Skeletal muscle tissue (tissue), 4 donors: ENCODE measurements around the gene SERPINE1. TPM values are rescaled to one million over a fixed set of nuclear protein-coding genes. Genes with fewer than 3 reads are reported as not detected.

ENCODE experiments used
- H3K27ac ChIP-seq: one replicate; pipeline ENCODE4 v1.7.0; 2013; ENCODE audit warnings: mild to moderate bottlenecking, low read depth, low read length, inconsistent platforms
- H3K27me3 ChIP-seq, 3 donors: one replicate each; pipeline ENCODE4 v1.7.0; 2013; ENCODE audit warnings: low read length in 3 of 3; ENCODE audit not compliant: control insufficient read depth in 3 of 3, insufficient read depth in 3 of 3
- H3K36me3 ChIP-seq, 3 donors: one replicate each; pipeline ENCODE4 v1.7.0; 2013; ENCODE audit warnings: low read length in 3 of 3; ENCODE audit not compliant: control insufficient read depth in 3 of 3, insufficient read depth in 3 of 3
- H3K4me1 ChIP-seq, 3 donors: one replicate each; pipeline ENCODE4 v1.7.0; 2013; ENCODE audit warnings: low read length in 3 of 3, mild to moderate bottlenecking in 3 of 3; ENCODE audit not compliant: control insufficient read depth in 3 of 3, insufficient read depth in 3 of 3
- H3K4me3 ChIP-seq, 3 donors: one replicate each; pipeline ENCODE4 v1.7.0; 2013; ENCODE audit warnings: low read length in 3 of 3
- H3K9ac ChIP-seq, 3 donors: one replicate each; pipeline ENCODE4 v1.7.0; 2013; ENCODE audit warnings: low read length in 3 of 3, mild to moderate bottlenecking in 3 of 3, moderate library complexity in 2 of 3, low read depth in 1 of 3
- H3K9me3 ChIP-seq, 3 donors: one replicate each; pipeline ENCODE4 v1.7.0; 2013; ENCODE audit warnings: low read length in 3 of 3; ENCODE audit not compliant: control insufficient read depth in 3 of 3
- total RNA-seq: library from RNA; depleted of rRNA; stranded (reverse); fragments of >200 nt; gene quantifications from one replicate; pipeline ENCODE4 v1.2.3, GENCODE V29; 2014
- donor health status: Osteomylitis.

The SERPINE1 gene
- total RNA-seq, 1 donor from 2014 or later: 2.1 TPM

DNA sequence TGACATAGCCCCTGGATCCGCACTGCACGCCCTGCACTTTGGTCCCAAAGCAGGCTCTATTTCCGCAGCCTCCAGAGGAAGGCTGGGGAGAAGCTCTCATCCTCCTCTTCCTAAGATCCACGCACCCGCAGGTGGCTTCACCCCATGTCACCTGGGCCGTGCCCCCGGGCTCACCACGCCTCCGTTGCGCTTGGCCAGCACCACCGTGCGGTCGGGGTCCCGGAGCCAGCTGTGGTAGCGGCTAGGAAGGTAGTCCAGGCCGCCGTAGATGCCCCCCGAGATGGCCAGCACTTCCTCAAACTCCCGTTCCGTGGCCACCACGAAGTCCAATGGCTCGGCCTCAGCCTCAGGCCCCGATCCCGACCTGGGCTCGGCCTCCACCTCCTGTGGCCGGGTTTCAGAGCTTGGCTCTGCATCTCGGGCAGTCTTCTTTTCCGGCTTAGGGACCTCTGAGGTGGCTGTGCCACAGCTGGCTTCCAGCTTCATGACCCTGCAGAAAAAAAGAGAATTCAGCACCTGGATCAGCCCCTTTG is 47.5 kb downstream of the SERPINE1 start:
- Histone ChIP-seq H3K27me3 (peaks cover 88 to 93% (median 90%) of the 10 kb centered on the region in 3 donors), H3K4me3 (no peak overlapping the region), H3K36me3 (no peaks in the 10 kb centered on the region), H3K9me3 (no peaks in the 10 kb centered on the region), H3K9ac (no peak overlapping the region), H3K27ac (no peak overlapping the region), H3K4me1 (peaks cover 19 to 28% (median 27%) of the 10 kb centered on the region in 3 donors)

DNA sequence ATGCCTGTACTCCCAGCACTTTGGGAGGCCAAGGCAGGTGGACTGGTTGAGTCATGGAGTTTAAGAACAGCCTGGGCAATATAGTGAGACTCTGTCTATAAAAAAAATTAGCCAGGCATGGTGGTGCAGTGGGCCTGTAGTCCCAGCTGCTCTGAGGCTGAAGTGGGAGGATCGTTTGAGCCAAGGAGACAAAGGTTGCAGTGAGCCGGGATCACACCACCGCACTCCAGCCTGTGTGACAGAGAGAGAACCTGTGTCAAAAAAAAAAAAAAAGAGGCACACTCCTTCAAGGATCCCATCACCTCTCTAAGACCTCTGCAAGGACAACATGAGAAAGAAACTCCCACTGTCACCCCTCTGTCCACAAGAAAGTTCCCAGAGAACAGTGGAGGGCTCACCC is 48.8 kb downstream of the SERPINE1 start:
- no peak overlapping the region for H3K27ac ChIP-seq

DNA sequence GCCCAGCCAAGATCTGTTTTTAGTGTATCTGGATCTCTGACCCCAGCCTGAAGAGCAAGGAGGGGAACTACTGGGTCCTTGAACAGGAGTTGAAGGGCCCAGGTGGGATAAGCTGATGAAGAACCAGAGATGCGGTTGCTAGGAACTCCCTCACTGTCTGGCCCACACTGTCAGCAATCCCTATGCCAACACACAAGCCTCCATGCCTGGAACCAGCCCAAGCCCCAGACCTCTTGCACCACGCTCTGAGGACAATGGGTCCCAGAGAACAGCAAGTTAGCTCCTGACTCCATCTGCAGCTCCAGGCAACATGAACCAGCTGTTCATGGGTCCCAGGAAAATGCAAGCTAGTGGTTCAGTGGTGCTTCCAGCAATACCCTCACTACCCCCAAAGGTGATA is 50.7 kb downstream of the SERPINE1 start:
- Histone ChIP-seq H3K9me3 (no peaks in the 10 kb centered on the region), H3K27me3 (peaks cover 67 to 75% (median 73%) of the 10 kb centered on the region in 3 donors), H3K4me3 (no peak overlapping the region), H3K9ac (no peak overlapping the region), H3K4me1 (peaks cover 10 to 13% (median 11%) of the 10 kb centered on the region in 3 donors), H3K27ac (no peak overlapping the region), H3K36me3 (no peaks in the 10 kb centered on the region)

More for the DNA sequence above, 48.8 kb downstream of the SERPINE1 start:
- no peaks in the 10 kb centered on the region for H3K36me3 ChIP-seq
- no peak overlapping the region for H3K4me3 ChIP-seq
- H3K4me1 ChIP-seq: peaks cover 14 to 22% (median 19%) of the 10 kb centered on the region in 3 donors
- H3K9ac ChIP-seq: no peak overlapping the region
- peaks cover 83 to 91% (median 89%) of the 10 kb centered on the region in 3 donors for H3K27me3 ChIP-seq
- no peaks in the 10 kb centered on the region for H3K9me3 ChIP-seq

DNA sequence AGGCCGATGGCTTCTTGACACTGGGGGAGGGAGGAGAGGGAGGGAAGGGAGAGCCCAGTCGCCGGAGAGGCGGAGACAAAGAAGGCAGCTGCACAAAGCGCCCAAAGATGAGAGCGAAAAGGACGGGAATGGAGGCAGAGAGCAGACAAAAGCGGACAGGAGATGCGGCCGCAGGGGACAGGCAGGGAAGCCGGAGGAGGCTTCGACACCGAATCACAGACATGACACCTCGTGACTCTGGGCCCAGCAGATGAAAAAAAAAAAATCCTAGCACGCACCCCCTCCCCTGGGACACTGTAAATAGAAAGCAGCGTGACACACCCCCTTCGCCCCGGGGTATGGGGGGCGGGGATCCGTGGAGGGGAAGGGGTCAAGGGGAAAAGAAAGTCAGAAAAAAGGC is 52.2 kb downstream of the SERPINE1 start:
- Histone ChIP-seq H3K27ac (no peak overlapping the region), H3K36me3 (no peaks in the 10 kb centered on the region), H3K9ac (no peak overlapping the region), H3K4me3 (no peak overlapping the region), H3K9me3 (no peaks in the 10 kb centered on the region), H3K4me1 (peaks cover 0 to 3% (median 2%) of the 10 kb centered on the region in 3 donors), H3K27me3 (peaks cover 54 to 60% (median 58%) of the 10 kb centered on the region in 3 donors)

DNA sequence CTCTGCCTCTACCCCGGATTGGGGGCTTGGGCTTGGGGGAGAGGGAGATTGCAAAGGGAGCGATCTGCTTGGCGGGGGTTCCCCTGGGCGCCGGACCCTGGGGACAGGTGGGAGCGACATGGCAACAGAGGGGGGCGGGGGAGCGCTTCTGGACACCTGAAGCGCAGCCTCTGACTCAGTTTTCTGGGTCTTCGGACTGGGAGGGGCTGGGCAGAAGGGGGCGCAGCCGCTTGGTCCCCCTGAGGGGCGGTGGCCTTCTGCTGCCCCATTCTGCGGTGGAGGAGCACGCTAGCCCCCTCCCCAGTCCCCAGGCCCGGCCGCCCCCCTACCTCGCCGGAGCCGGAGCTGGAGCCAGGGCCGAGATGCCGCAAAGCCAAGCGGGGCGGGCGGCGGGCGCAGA is 52.8 kb downstream of the SERPINE1 start:
- Histone ChIP-seq H3K4me1 (peaks cover 0 to 3% (median 0%) of the 10 kb centered on the region in 3 donors), H3K27ac (no peak overlapping the region), H3K36me3 (no peaks in the 10 kb centered on the region), H3K9ac (no peak overlapping the region), H3K4me3 (no peak overlapping the region), H3K27me3 (peaks cover 48 to 54% (median 52%) of the 10 kb centered on the region in 3 donors), H3K9me3 (no peaks in the 10 kb centered on the region)

DNA sequence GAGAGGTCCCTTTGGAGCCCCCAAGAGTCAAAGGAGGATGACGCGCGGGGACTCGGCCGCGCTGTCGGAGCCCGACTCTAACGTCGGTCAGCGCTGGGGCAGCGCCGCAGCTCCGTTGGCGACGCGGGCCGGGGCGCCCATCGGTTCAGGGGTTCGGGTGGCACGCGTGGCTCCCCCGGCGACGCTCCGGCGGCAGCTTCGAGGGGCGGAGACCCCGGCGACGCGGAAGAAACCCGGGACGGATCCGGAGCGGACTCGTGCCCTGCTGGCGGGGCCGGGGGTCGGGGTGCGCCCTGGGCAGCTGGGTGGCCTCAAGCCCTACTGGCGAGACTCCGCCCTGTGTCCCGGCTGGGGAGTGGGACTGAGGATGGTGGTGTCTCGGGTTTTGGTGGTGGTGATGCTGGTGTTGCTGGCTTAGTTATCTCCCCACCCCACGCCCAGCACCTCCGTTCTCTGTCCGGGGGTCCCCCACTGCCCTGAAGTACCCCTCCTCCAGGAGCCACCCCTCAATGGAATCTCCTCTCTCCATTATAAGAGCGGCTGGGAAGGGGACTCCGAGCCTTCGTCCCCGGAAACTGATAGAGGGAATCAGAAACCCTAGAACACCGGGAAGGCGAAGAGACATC is 53.3 kb downstream of the SERPINE1 start, which contains the start of gene NAT16:
TSS of gene NAT16 (minus strand) at position 164 of the 626 bp plus-strand sequence. CDS start 5,486 bp downstream, outside the sequence.
- no peak within 1 kb of the TSS for H3K4me3 ChIP-seq

DNA sequence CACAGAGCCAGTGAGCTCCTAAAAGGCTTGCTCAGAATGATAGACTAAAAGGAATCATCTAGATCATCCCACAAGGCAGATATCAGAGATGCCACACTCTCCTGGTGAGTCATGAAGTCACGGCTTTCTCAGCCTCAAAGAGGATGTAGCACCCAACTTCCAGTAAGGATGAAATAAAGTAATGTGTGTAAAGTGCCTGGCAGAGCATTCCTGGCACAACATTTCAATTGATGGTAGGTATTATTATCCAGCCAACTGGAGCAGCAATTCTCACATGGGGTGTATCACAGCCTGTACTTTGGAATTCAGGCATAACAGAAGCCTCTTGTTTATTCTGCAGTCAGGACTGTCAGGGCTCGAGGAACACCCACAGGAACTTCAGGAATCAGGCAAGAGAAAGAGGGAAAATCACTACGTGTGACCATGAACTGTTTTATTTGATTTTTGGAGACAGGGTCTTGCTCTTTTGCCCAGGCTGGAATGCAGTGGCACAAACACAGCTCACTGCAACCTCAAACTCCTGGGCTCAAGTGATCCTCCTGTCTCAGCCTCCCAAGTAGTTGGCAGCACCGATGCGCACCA is 58.4 kb downstream of the SERPINE1 start:
- Histone ChIP-seq H3K9ac (no peak overlapping the region), H3K27ac (no peak overlapping the region), H3K36me3 (no peaks in the 10 kb centered on the region), H3K4me1 (peaks cover 0 to 3% (median 0%) of the 10 kb centered on the region in 3 donors), H3K9me3 (no peaks in the 10 kb centered on the region), H3K27me3 (peaks cover 7 to 14% (median 9%) of the 10 kb centered on the region in 3 donors), H3K4me3 (no peak overlapping the region)

More for the DNA sequence above, 53.3 kb downstream of the SERPINE1 start, which contains the start of gene NAT16:
- Histone ChIP-seq H3K27ac (no peak within 1 kb of the TSS), H3K9me3 (no peaks in the 10 kb centered on the region), H3K36me3 (no peaks in the 10 kb centered on the region), H3K4me1 (peaks cover 0 to 3% (median 0%) of the 10 kb centered on the region in 3 donors), H3K9ac (no peak within 1 kb of the TSS), H3K27me3 (peaks cover 44 to 54% (median 50%) of the 10 kb centered on the region in 3 donors)

DNA sequence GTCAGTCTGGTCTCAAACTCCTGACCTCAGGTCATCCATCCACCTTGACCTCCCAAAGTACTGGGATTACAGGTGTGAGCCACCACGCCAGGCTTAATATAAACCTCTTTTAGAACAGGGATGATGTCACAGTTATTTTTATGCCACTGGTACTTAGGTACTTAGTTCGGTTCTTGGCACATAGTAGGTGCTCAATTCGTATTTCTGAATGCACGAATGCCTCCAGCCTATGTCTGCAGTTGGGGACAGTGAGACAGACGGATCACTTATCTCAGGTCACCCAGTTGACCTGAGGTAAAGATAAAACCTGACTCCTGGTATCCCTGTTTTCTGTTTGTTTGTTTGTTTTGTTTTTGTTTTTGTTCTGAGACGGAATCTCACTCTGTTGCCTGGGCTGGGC is 59.3 kb downstream of the SERPINE1 start:
- Histone ChIP-seq H3K4me1 (peaks cover 0 to 3% (median 0%) of the 10 kb centered on the region in 3 donors), H3K27me3 (peaks cover 0 to 6% (median 3%) of the 10 kb centered on the region in 3 donors), H3K27ac (no peak overlapping the region), H3K9me3 (no peaks in the 10 kb centered on the region), H3K9ac (no peak overlapping the region), H3K4me3 (no peak overlapping the region), H3K36me3 (no peaks in the 10 kb centered on the region)

DNA sequence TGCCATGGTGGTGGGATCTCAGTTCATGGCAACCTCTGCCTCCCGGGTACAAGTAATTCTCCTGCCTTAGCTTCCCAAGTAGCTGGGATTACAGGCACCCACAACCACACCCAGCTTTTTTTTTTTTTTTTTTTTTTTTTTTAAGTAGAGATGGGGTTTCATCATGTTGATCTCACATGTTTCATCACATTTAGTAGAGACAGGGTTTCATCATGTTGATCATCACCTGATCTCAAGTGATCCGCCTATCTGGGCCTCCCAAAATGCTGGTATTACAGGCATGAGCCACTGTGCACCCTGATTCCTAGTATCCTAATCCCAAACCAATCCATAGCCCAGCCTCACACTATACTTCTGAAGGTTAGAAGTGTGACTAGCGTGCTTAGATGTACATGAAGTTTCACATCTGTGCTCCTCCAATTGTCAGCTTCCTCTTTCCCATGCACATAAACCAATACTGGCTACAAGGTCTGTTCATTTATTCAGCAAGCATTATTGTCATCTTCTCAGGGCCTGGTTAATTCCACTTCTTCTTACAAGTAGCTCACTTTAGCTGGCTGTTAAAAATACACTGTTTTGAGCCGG is 60.0 kb downstream of the SERPINE1 start:
- H3K27ac ChIP-seq: no peak overlapping the region
- H3K9ac ChIP-seq: no peak overlapping the region

More for the DNA sequence above, 60.0 kb downstream of the SERPINE1 start:
- Histone ChIP-seq H3K36me3 (no peaks in the 10 kb centered on the region), H3K9me3 (no peaks in the 10 kb centered on the region), H3K27me3 (peaks cover 0 to 6% (median 3%) of the 10 kb centered on the region in 3 donors), H3K4me1 (peaks cover 0 to 3% (median 0%) of the 10 kb centered on the region in 3 donors), H3K4me3 (no peak overlapping the region)
